ENCODE results near the gene DNPEP.
A peak's percentile ranks its signal among the peaks of the same experiment; 100 is the strongest.
"Not testable (repeated sequence)": the region's sequence is repeated elsewhere in the genome, so short reads cannot be mapped to it uniquely, and the experiment has no call there.

Gene DNPEP

GRCh38 chr2:219410390-219410789 lies 22.7 kb upstream of the DNPEP start:
- H3K4me3 Mint-ChIP-seq, result no peak overlapping the region
- no peaks in the 10 kb centered on the region for H3K4me1 Mint-ChIP-seq
- no peaks in the 10 kb centered on the region for H3K36me3 Mint-ChIP-seq
- no peak for ATAC-seq (ENCODE audit: low read depth)
- H3K27me3 Mint-ChIP-seq, result peaks cover 15% of the 10 kb centered on the region
- DNase-seq (ENCODE audit: low spot score in 2 of 2), result no peak
- no peaks in the 10 kb centered on the region for H3K9me3 Mint-ChIP-seq
- no peak overlapping the region for H3K27ac Mint-ChIP-seq

- Mint-ChIP-seq H3K27me3 (peaks cover 13% of the 10 kb centered on the region), H3K9me3 (no peaks in the 10 kb centered on the region), H3K4me3 (no peak overlapping the region), H3K27ac (no peak overlapping the region), H3K36me3 (no peaks in the 10 kb centered on the region), H3K4me1 (no peaks in the 10 kb centered on the region)
- no peak for ATAC-seq (ENCODE audit: low read depth)
- DNase-seq (ENCODE audit: low spot score in 2 of 2), result no peak
These were observed 21.9 kb upstream of the DNPEP start for GRCh38 chr2:219409619-219410018.

GRCh38 chr2:219408631-219409030 lies 20.9 kb upstream of the DNPEP start:
- ATAC-seq (ENCODE audit: low read depth) (no peak), DNase-seq (ENCODE audit: low spot score in 2 of 2) (no peak)
- Mint-ChIP-seq H3K36me3 (no peaks in the 10 kb centered on the region), H3K4me1 (no peaks in the 10 kb centered on the region), H3K27ac (no peak overlapping the region), H3K4me3 (no peak overlapping the region), H3K27me3 (peaks cover 18% of the 10 kb centered on the region), H3K9me3 (no peaks in the 10 kb centered on the region)

- Mint-ChIP-seq H3K9me3 (no peaks in the 10 kb centered on the region), H3K4me1 (no peaks in the 10 kb centered on the region), H3K27me3 (peaks cover 19% of the 10 kb centered on the region), H3K4me3 (no peak overlapping the region), H3K27ac (no peak overlapping the region), H3K36me3 (no peaks in the 10 kb centered on the region)
- ATAC-seq (ENCODE audit: low read depth) (no peak), DNase-seq (ENCODE audit: low spot score in 2 of 2) (no peak)
These were observed 20.5 kb upstream of the DNPEP start for GRCh38 chr2:219408204-219408603.

- H3K4me1 Mint-ChIP-seq; H3K36me3 Mint-ChIP-seq; ATAC-seq (ENCODE audit: low read depth); H3K4me3 Mint-ChIP-seq; DNase-seq (ENCODE audit: low spot score in 2 of 2); H3K27ac Mint-ChIP-seq; H3K9me3 Mint-ChIP-seq: not testable (repeated sequence)
- peaks cover 19% of the 10 kb centered on the region for H3K27me3 Mint-ChIP-seq
These were observed 19.6 kb upstream of the DNPEP start for GRCh38 chr2:219407343-219407742.

GRCh38 chr2:219406861-219407230 lies 19.1 kb upstream of the DNPEP start:
- Mint-ChIP-seq H3K27ac (no peak overlapping the region), H3K27me3 (peaks cover 21% of the 10 kb centered on the region), H3K36me3 (no peaks in the 10 kb centered on the region), H3K4me1 (peaks cover 3% of the 10 kb centered on the region), H3K4me3 (no peak overlapping the region), H3K9me3 (no peaks in the 10 kb centered on the region)
- ATAC-seq (ENCODE audit: low read depth), result no peak
- DNase-seq (ENCODE audit: low spot score in 2 of 2), result no peak

GRCh38 chr2:219405958-219406860 lies 18.5 kb upstream of the DNPEP start:
- H3K36me3 Mint-ChIP-seq, result no peaks in the 10 kb centered on the region
- ATAC-seq (ENCODE audit: low read depth) (no peak), DNase-seq (ENCODE audit: low spot score in 2 of 2) (no peak)
- peaks cover 21% of the 10 kb centered on the region for H3K27me3 Mint-ChIP-seq
- no peaks in the 10 kb centered on the region for H3K9me3 Mint-ChIP-seq
- H3K27ac Mint-ChIP-seq, result no peak overlapping the region
- H3K4me3 Mint-ChIP-seq, result no peak overlapping the region
- peaks cover 3% of the 10 kb centered on the region for H3K4me1 Mint-ChIP-seq

- H3K27me3 Mint-ChIP-seq, result peaks cover 21% of the 10 kb centered on the region
- ATAC-seq (ENCODE audit: low read depth), result no peak
These were observed 17.7 kb upstream of the DNPEP start for GRCh38 chr2:219405451-219405850.

GRCh38 chr2:219404954-219405353 lies 17.2 kb upstream of the DNPEP start:
- H3K4me3 Mint-ChIP-seq, result no peak overlapping the region
- peaks cover 3% of the 10 kb centered on the region for H3K4me1 Mint-ChIP-seq

More at GRCh38 chr2:219405451-219405850, 17.7 kb upstream of the DNPEP start:
- H3K27ac Mint-ChIP-seq, result no peak overlapping the region
- no peaks in the 10 kb centered on the region for H3K9me3 Mint-ChIP-seq
- peaks cover 3% of the 10 kb centered on the region for H3K4me1 Mint-ChIP-seq
- DNase-seq (ENCODE audit: low spot score in 2 of 2), result no peak
- no peak overlapping the region for H3K4me3 Mint-ChIP-seq
- H3K36me3 Mint-ChIP-seq, result no peaks in the 10 kb centered on the region

GRCh38 chr2:219404291-219404910 lies 16.7 kb upstream of the DNPEP start:
- DNase-seq (ENCODE audit: low spot score in 2 of 2) (no peak), ATAC-seq (ENCODE audit: low read depth) (no peak)
- Mint-ChIP-seq H3K9me3 (no peaks in the 10 kb centered on the region), H3K4me3 (no peak overlapping the region), H3K27me3 (peaks cover 21% of the 10 kb centered on the region), H3K36me3 (no peaks in the 10 kb centered on the region), H3K4me1 (peaks cover 3% of the 10 kb centered on the region), H3K27ac (no peak overlapping the region)

More at GRCh38 chr2:219404954-219405353, 17.2 kb upstream of the DNPEP start:
- Mint-ChIP-seq H3K27me3 (peaks cover 21% of the 10 kb centered on the region), H3K9me3 (no peaks in the 10 kb centered on the region), H3K27ac (no peak overlapping the region), H3K36me3 (no peaks in the 10 kb centered on the region)
- no peak for DNase-seq (ENCODE audit: low spot score in 2 of 2)
- no peak for ATAC-seq (ENCODE audit: low read depth)

- Mint-ChIP-seq H3K4me1 (peaks cover 3% of the 10 kb centered on the region), H3K27me3 (peaks cover 19% of the 10 kb centered on the region), H3K27ac (no peak overlapping the region), H3K9me3 (no peaks in the 10 kb centered on the region), H3K36me3 (no peaks in the 10 kb centered on the region), H3K4me3 (no peak overlapping the region)
- no peak for ATAC-seq (ENCODE audit: low read depth)
- no peak for DNase-seq (ENCODE audit: low spot score in 2 of 2)
These were observed 16.1 kb upstream of the DNPEP start for GRCh38 chr2:219403861-219404260.

- H3K36me3 Mint-ChIP-seq, result no peaks in the 10 kb centered on the region
- H3K4me3 Mint-ChIP-seq, result no peak overlapping the region
- peak; percentile 89 for ATAC-seq (ENCODE audit: low read depth)
- H3K27me3 Mint-ChIP-seq, result peaks cover 15% of the 10 kb centered on the region
- DNase-seq (ENCODE audit: low spot score in 2 of 2), result peak; percentile 37 to 40
- H3K4me1 Mint-ChIP-seq, result peaks cover 3% of the 10 kb centered on the region
- no peaks in the 10 kb centered on the region for H3K9me3 Mint-ChIP-seq
- no peak overlapping the region for H3K27ac Mint-ChIP-seq
These were observed 15.2 kb upstream of the DNPEP start for GRCh38 chr2:219402665-219403515.

- Mint-ChIP-seq H3K4me1 (peaks cover 3% of the 10 kb centered on the region), H3K9me3 (no peaks in the 10 kb centered on the region), H3K27me3 (peaks cover 15% of the 10 kb centered on the region), H3K4me3 (no peak overlapping the region), H3K36me3 (no peaks in the 10 kb centered on the region), H3K27ac (no peak overlapping the region)
- DNase-seq (ENCODE audit: low spot score in 2 of 2), result no peak
- no peak for ATAC-seq (ENCODE audit: low read depth)
These were observed 13.9 kb upstream of the DNPEP start for GRCh38 chr2:219401606-219402005.

GRCh38 chr2:219400562-219400961 lies 12.8 kb upstream of the DNPEP start:
- no peaks in the 10 kb centered on the region for H3K36me3 Mint-ChIP-seq
- H3K4me1 Mint-ChIP-seq, result peaks cover 3% of the 10 kb centered on the region
- no peak overlapping the region for H3K27ac Mint-ChIP-seq
- no peaks in the 10 kb centered on the region for H3K9me3 Mint-ChIP-seq
- peaks cover 14% of the 10 kb centered on the region for H3K27me3 Mint-ChIP-seq
- no peak overlapping the region for H3K4me3 Mint-ChIP-seq
- no peak for ATAC-seq (ENCODE audit: low read depth)
- DNase-seq (ENCODE audit: low spot score in 2 of 2), result no peak

All from memory B cell (primary cell).